GM10248 (cell line): ENCODE data around the gene ZBTB7C.

Experiments used
- CTCF ChIA-PET: fragments of 300-600 bp; sonication (Branson Sonifier 250); formaldehyde crosslinking; extraction: SDS; loops from one replicate; lab custom pipeline; 2021; ENCODE audit warnings: antibody characterized with exemption; lab: Yijun Ruan, JAX
- POLR2A ChIA-PET: fragments of 350-650 bp; sonication (Branson Sonifier 250); formaldehyde crosslinking; extraction: SDS; loops from one replicate; lab custom pipeline; 2020; ENCODE audit warnings: antibody characterized with exemption; lab: Yijun Ruan, JAX
- DNase-seq: peaks from one replicate; pipeline ENCODE4 v3.0.0; 2012; ENCODE audit errors: extremely low spot score
- TF ChIP-seq, protein P1 (sequence below): IDR thresholded peaks from 2 replicates; pipeline ENCODE4 v1.5.1; 2012; ENCODE audit warnings: mild to moderate bottlenecking, low read depth; ENCODE audit errors: extremely low read depth, missing control alignments, control extremely low read depth

Gene ZBTB7C

DNA sequence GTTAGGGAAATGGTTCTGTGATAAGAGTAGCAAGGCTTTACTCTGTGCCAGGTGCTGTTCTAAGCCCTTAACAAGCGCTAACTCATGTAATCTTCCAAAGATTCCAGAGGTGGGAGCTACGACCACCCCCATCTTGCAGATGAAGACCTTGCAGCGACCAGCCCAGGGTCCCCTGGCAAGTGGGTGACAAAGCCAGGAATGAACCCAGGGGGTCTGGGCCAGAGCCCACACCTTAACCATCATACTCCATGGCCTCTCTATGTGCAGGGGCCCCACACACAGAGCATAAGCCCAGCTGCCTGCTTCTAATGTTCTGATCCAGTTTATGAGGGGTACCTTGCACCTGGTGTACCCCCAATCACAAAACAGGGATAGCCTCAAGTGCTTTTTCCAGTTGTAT, 105.3 kb downstream of the ZBTB7C start:
- no peak for DNase-seq
- POLR2A ChIA-PET = no interaction called here
- CTCF ChIA-PET = no interaction called here
- TF ChIP-seq, protein P1, sequence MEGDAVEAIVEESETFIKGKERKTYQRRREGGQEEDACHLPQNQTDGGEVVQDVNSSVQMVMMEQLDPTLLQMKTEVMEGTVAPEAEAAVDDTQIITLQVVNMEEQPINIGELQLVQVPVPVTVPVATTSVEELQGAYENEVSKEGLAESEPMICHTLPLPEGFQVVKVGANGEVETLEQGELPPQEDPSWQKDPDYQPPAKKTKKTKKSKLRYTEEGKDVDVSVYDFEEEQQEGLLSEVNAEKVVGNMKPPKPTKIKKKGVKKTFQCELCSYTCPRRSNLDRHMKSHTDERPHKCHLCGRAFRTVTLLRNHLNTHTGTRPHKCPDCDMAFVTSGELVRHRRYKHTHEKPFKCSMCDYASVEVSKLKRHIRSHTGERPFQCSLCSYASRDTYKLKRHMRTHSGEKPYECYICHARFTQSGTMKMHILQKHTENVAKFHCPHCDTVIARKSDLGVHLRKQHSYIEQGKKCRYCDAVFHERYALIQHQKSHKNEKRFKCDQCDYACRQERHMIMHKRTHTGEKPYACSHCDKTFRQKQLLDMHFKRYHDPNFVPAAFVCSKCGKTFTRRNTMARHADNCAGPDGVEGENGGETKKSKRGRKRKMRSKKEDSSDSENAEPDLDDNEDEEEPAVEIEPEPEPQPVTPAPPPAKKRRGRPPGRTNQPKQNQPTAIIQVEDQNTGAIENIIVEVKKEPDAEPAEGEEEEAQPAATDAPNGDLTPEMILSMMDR = no peak

DNA sequence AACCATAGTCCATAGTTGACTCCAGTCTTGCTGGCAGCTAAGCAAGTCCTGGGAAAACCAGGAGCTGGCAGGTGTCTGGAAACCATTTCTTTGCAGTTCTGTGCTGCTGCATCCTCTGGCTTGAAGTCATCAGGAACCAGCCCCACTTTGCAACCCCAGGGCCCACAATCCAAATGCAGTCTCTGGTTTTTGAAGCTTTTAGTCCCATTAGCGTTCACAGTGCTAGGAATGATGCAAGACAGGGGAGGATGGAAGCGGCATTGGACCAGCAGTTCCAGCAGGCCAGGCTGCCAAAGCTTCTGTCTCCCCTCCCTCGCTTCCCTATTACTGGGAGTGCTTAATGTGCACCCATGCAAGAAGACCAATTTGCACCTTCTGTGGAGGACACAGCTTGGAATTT, 106.4 kb downstream of the ZBTB7C start:
- ChIA-PET CTCF (interaction anchor here (1.3 kb wide), 1 partner anchor 10 kb away, joined by 3 read pairs; no protein-coding TSS in a partner anchor), POLR2A (no interaction called here)
- TF ChIP-seq, protein P1 = no peak
- no peak for DNase-seq

DNA sequence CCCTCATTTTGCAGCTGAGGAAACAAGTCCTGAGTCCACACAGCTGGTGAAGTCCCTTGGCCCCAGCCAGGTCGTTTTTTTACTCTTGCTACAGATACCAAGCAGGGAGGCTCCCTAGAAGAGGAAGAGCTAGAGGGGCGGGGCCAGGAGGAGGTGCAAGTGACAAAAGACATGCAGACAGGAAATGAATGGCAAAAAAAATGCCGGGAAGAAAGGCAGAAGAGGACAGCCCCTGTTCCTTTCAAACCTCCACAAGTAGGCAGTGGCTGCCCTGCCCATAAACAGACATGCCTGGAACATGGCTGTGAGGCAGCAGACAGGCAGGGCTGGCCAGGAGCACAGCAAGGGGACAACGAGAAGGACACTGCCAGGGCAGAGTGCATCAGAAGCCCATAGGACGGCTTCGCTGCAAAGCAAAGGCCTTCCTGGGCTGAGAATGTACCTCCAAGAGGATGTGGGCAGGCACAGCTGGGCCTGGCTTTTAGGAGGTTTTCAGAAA, 108.7 kb downstream of the ZBTB7C start:
- DNase-seq = no peak

DNA sequence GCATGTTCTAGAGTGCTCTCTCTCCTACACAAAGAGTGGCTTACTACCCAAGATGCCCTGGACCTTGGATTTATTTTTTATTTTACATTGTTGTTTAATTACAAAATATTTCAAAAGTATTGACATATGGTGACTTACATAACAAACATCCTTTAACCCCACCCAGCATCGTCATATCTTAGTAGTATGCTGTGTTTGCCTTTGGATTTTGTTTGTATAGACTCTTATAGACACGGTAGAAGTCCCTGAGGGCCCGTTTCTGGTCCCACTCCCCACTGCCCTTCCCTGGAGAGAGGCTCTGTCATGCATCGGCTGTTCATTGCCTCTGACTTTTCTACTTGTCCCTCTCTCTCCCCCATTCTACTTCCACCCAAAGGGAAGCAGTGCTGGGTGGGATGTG, 112.0 kb downstream of the ZBTB7C start:
- TF ChIP-seq, protein P1 = no peak
- ChIA-PET CTCF (no interaction called here), POLR2A (no interaction called here)
- DNase-seq = no peak

More for the DNA sequence above, 108.7 kb downstream of the ZBTB7C start:
- POLR2A ChIA-PET = no interaction called here
- TF ChIP-seq, protein P1 = no peak
- CTCF ChIA-PET = no interaction called here

DNA sequence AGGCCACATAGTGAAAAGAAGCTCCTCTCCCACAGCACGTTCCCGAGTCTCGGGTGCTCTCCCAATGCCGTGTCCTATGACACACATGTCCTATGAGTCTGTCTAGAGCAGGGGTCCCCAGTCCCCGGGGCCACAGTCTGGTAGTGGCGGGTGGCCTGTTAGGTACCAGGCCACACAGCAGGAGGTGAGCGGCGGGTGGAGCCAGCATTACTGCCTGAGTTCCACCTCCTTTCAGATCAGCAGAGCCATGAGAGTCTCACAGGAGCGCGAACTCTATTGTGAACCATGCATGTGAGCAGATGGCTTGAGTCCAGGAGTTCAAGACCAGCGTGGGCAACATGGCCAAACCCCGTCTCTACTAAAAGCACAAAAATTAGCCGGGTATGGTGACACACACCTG, 112.6 kb downstream of the ZBTB7C start:
- CTCF ChIA-PET = no interaction called here
- POLR2A ChIA-PET = no interaction called here
- TF ChIP-seq, protein P1 = no peak
- no peak for DNase-seq

DNA sequence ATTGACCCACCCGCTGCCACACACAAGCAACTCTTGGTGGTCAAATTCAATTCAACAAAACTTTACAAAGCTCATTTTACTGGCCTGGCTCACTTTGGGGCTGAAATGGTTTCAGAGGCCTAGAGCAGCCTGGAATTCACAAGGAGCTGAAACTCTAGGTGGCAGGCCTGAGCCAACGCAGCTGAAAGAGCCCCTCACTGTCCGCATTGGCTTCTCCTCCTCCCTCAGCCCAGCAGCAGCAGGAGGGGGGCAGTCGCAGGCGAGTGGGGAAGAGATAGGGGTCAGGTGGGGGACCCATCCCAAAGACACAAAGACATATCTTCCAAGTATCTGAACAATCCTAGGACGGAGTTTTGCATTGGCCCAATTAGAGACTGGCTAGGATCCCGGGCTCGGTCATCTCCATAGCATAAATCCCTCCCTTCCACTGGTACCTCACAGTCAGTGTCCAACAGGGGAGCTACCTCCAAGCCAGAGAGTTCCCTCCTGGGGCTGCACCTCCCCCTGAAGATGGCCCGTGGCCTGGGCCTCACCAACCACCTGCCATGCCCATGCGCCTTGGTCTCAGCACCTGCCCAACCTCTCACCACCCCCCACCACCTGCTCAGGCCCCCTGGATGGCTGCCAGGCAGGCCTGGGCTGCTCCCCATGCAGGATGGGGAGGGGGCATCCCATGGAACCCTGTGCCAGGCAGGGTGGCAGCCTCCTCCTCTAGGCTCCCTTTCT, 113.4 kb downstream of the ZBTB7C start:
- ChIA-PET CTCF (interaction anchor here (0.9 kb wide), 1 partner anchor 65 kb away, joined by 3 read pairs; no protein-coding TSS in a partner anchor), POLR2A (no interaction called here)

More for the DNA sequence above, 113.4 kb downstream of the ZBTB7C start:
- TF ChIP-seq, protein P1 = no peak
- DNase-seq = no peak
